Stomach (tissue), 9 donors: Measurements from ENCODE around the gene IGSF6. TPM values are rescaled to one million over a fixed set of nuclear protein-coding genes. Genes with fewer than 3 reads are reported as not detected.

Experiments used
- DNase-seq, 2 donors: peaks; one replicate each; pipeline versions ENCODE4 v3.0.0 to v3.0.0-alpha.2; 2013 to 2019
- H3K27ac ChIP-seq, 5 donors: fragments of 200-600 bp in 4 of 5; sonication (generic) in 4 of 5; one replicate each; pipeline ENCODE4 v1.5.1; 2013 to 2019; ENCODE audit warnings: mild to moderate bottlenecking in 1 of 5, moderate library complexity in 1 of 5
- H3K27me3 ChIP-seq, 3 donors: fragments of 200-600 bp; sonication (generic); one replicate each; pipeline ENCODE4 v1.5.1; 2017 to 2019; ENCODE audit warnings: mixed run types in 1 of 3
- H3K36me3 ChIP-seq, 4 donors: fragments of 200-600 bp; sonication (generic); 1 replicate in 3 of 4; 2 replicates in 1 of 4; pipeline ENCODE4 v1.5.1; 2016 to 2019
- H3K4me1 ChIP-seq, 4 donors: fragments of 200-600 bp; sonication (generic); one replicate each; pipeline ENCODE4 v1.5.1; 2016 to 2019
- H3K4me3 ChIP-seq, 4 donors: fragments of 200-600 bp; sonication (generic) in 3 of 4; one replicate each; pipeline ENCODE4 v1.5.1; 2016 to 2019; ENCODE audit warnings: mild to moderate bottlenecking in 1 of 4
- H3K9me3 ChIP-seq, 4 donors: fragments of 200-600 bp; sonication (generic); one replicate each; pipeline ENCODE4 v1.5.1; 2016 to 2019
- CTCF ChIP-seq, 7 experiments: fragments of 450-650 bp in 4 of 7; fragments of 200-600 bp in 3 of 7; sonication (generic) in 3 of 7; IDR thresholded peaks; one replicate each; pipeline ENCODE4 v1.5.1; 2016 to 2019; ENCODE audit warnings: antibody characterized with exemption in 7 of 7, control low read depth in 2 of 7, mild to moderate bottlenecking in 1 of 7
- EP300 ChIP-seq: sonication (generic); formaldehyde crosslinking; IDR thresholded peaks from one replicate; pipeline ENCODE4 v1.6.1; 2017; ENCODE audit warnings: antibody characterized with exemption
- POLR2A ChIP-seq, 4 donors: fragments of 450-650 bp; IDR thresholded peaks; one replicate each; pipeline ENCODE4 v1.6.1; 2016; ENCODE audit warnings: antibody characterized with exemption in 4 of 4, control low read depth in 2 of 4, mild to moderate bottlenecking in 1 of 4, moderate library complexity in 1 of 4
- POLR2AphosphoS5 ChIP-seq, 3 donors: sonication (generic); formaldehyde crosslinking; IDR thresholded peaks; one replicate each; pipeline ENCODE4 v1.6.1; 2016; ENCODE audit warnings: antibody characterized with exemption in 3 of 3
- WGBS, 5 donors: extraction: QIAGEN DNeasy Blood & Tissue Kit in 3 of 5; methylation state at CpG; one replicate each; pipeline versions ENCODE4 v1.1.5 to v1.1.7; 2013 to 2018; 5-methylcytosine and 5-hydroxymethylcytosine counted together
- intact Hi-C: fragments of 100-400 bp; cut with DNase I; formaldehyde crosslinking; loops from one replicate; pipeline ENCODE4 v1.15.1; 2023; ENCODE audit warnings: low total_unique reads
- polyA plus RNA-seq, 3 donors: library from polyadenylated mRNA; stranded (reverse); fragments of 200-250 nt; gene quantifications; one replicate each; pipeline ENCODE4 v1.2.3, GENCODE V29; 2013
- small RNA-seq, 4 donors: library from RNA; depleted of rRNA; stranded (forward); fragments of <200 nt; gene quantifications; one replicate each; pipeline ENCODE3, GENCODE V24; 2016
- total RNA-seq, 5 donors: library from RNA; depleted of rRNA; stranded (reverse); fragments of >200 nt; gene quantifications; one replicate each; pipeline versions ENCODE4 v1.1.0 to v1.2.3, GENCODE V29; 2014 to 2016
- donor health status: healthy with polysubstance abuse.
- donor health status: Bipolar disorder and iron deficiency.
- donor health status: healthy.

IGSF6 gene
- total and polyA plus RNA-seq, 8 donors, result 0.73 to 4.1 (median 1.8) TPM; not detected in 3

GRCh38 chr16:21592191-21592590 is 60.2 kb downstream of the IGSF6 start:
- TF ChIP-seq POLR2A (IDR thresholded peaks at IDR 0.05), result no peak
- no peak for TF ChIP-seq POLR2AphosphoS5 (IDR thresholded peaks at IDR 0.05)
- TF ChIP-seq CTCF (IDR thresholded peaks at IDR 0.05), result no peak
- no peak for TF ChIP-seq EP300
- Histone ChIP-seq H3K9me3 (no peaks in the 10 kb centered on the region), H3K27ac (no peak overlapping the region), H3K4me1 (peaks cover 0 to 10% (median 0%) of the 10 kb centered on the region in 4 donors), H3K4me3 (no peak overlapping the region), H3K27me3 (no peaks in the 10 kb centered on the region), H3K36me3 (no peaks in the 10 kb centered on the region)
- intact Hi-C loops, result no loop called here
- 89 to 96% (median 94%) methylated on average over 9 of the region's 9 CpGs for WGBS, 5 donors
- DNase-seq, result no peak

GRCh38 chr16:21590796-21591195 is 61.6 kb downstream of the IGSF6 start:
- peaks cover 0 to 10% (median 0%) of the 10 kb centered on the region in 4 donors for H3K4me1 ChIP-seq
- WGBS, 5 donors, result 59 to 72% (median 64%) methylated on average over 2 of the region's 2 CpGs
- no peak for TF ChIP-seq EP300
- no peaks in the 10 kb centered on the region for H3K27me3 ChIP-seq
- no peak overlapping the region for H3K27ac ChIP-seq
- no peaks in the 10 kb centered on the region for H3K9me3 ChIP-seq
- no peak overlapping the region for H3K4me3 ChIP-seq
- DNase-seq, result no peak
- no peaks in the 10 kb centered on the region for H3K36me3 ChIP-seq
- intact Hi-C loops, result no loop called here

GRCh38 chr16:21590287-21590686 is 62.1 kb downstream of the IGSF6 start:
- WGBS, 5 donors, result 42 to 58% (median 44%) methylated on average over 2 of the region's 2 CpGs
- Histone ChIP-seq H3K27ac (no peak overlapping the region), H3K9me3 (no peaks in the 10 kb centered on the region), H3K4me1 (peaks cover 0 to 10% (median 0%) of the 10 kb centered on the region in 4 donors), H3K36me3 (no peaks in the 10 kb centered on the region), H3K27me3 (no peaks in the 10 kb centered on the region), H3K4me3 (no peak overlapping the region)
- no peak for TF ChIP-seq CTCF (IDR thresholded peaks at IDR 0.05)
- no peak for TF ChIP-seq EP300
- no peak for TF ChIP-seq POLR2AphosphoS5 (IDR thresholded peaks at IDR 0.05)
- TF ChIP-seq POLR2A (IDR thresholded peaks at IDR 0.05), result no peak
- intact Hi-C loops, result no loop called here
- no peak for DNase-seq

- intact Hi-C loops, result loop anchor here (10.0 kb wide), 1 partner anchor 125 kb away; no protein-coding TSS in a partner anchor
- TF ChIP-seq POLR2A (IDR thresholded peaks at IDR 0.05) (no peak), CTCF (IDR thresholded peaks at IDR 0.05) (no peak), EP300 (no peak), POLR2AphosphoS5 (IDR thresholded peaks at IDR 0.05) (no peak)
- H3K27me3 ChIP-seq, result no peaks in the 10 kb centered on the region
- 81 to 94% (median 87%) methylated on average over 4 of the region's 4 CpGs for WGBS, 5 donors
- H3K9me3 ChIP-seq, result no peaks in the 10 kb centered on the region
- no peak overlapping the region for H3K4me3 ChIP-seq
- H3K36me3 ChIP-seq, result no peaks in the 10 kb centered on the region
- no peak overlapping the region for H3K27ac ChIP-seq
- H3K4me1 ChIP-seq, result peaks cover 0 to 10% (median 0%) of the 10 kb centered on the region in 4 donors
- DNase-seq, result no peak
Observed at GRCh38 chr16:21589551-21589950, 62.9 kb downstream of the IGSF6 start.

Small RNA genes within 50 kb of the gene (small RNA-seq; reads per million reads assigned to genes)
- 0 reads per million in 4 donors for gene RNU6-1005P
- gene RNU6-196P, result 0 reads per million in 4 donors

Other genes with a start within 250 kb of the IGSF6 start
- 100 to 1,000 TPM in 3 of 5 donors, 10 to 100 TPM in 2; 82.1 to 879 (median 188) TPM for gene METTL9, start 53.0 kb downstream of the IGSF6 start, total RNA-seq
- 10 to 100 TPM; 34.4 to 76.8 (median 63.4) TPM for gene METTL9, start 53.0 kb downstream of the IGSF6 start, polyA plus RNA-seq
- gene OTOA, start 11.4 kb upstream of the IGSF6 start, total RNA-seq, result under 1 TPM in 1 of 5 donors, not detected in 4; 0.55 TPM
- gene OTOA, start 11.4 kb upstream of the IGSF6 start, polyA plus RNA-seq, result under 1 TPM in 1 of 3 donors, not detected in 2; 0.44 TPM
- 100 to 1,000 TPM in 4 of 5 donors, 10 to 100 TPM in 1; 46.4 to 215 (median 124) TPM for gene NPIPB4, start 205.1 kb upstream of the IGSF6 start, total RNA-seq
- 10 to 100 TPM in 1 of 3 donors, 1 to 10 TPM in 2; 4.1 to 16.0 (median 4.9) TPM for gene NPIPB4, start 205.1 kb upstream of the IGSF6 start, polyA plus RNA-seq